ENCODE results near the gene CDC37L1. TPM values are rescaled to one million over a fixed set of nuclear protein-coding genes. Genes with fewer than 3 reads are reported as not detected.

Gene CDC37L1
- total RNA-seq, 6 experiments from 2014 or later, result 11.0 to 16.5 (median 12.0) TPM

DNA sequence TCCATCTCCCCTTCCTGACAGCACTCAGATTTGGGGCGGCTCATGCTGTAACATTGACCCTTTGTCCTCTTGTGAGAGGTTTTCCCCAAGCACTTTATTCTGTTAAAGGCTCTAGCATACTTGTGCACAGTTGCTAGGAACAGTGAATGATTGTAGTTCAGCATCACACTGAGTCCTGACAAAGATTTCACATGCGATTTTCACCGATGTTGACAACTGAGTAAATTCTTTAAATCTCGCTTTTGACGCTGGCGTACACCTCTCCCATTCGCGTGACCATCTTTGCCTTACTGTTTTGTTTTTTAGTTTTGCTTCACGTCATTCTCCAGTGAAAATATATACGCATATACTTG is 780 bp downstream of the CDC37L1 start:
- no peaks in the 10 kb centered on the region; the same call in 1 of the 2 replicates for H3K27me3 Mint-ChIP-seq (ENCODE audit: insufficient read depth)
- TF ChIP-seq, protein P1, sequence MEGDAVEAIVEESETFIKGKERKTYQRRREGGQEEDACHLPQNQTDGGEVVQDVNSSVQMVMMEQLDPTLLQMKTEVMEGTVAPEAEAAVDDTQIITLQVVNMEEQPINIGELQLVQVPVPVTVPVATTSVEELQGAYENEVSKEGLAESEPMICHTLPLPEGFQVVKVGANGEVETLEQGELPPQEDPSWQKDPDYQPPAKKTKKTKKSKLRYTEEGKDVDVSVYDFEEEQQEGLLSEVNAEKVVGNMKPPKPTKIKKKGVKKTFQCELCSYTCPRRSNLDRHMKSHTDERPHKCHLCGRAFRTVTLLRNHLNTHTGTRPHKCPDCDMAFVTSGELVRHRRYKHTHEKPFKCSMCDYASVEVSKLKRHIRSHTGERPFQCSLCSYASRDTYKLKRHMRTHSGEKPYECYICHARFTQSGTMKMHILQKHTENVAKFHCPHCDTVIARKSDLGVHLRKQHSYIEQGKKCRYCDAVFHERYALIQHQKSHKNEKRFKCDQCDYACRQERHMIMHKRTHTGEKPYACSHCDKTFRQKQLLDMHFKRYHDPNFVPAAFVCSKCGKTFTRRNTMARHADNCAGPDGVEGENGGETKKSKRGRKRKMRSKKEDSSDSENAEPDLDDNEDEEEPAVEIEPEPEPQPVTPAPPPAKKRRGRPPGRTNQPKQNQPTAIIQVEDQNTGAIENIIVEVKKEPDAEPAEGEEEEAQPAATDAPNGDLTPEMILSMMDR (IDR thresholded peaks at IDR 0.05), result no peak
- H3K27ac Mint-ChIP-seq, result no peak overlapping the region
- peaks cover 12% of the 10 kb centered on the region for H3K4me1 Mint-ChIP-seq (ENCODE audit: low read depth)
- no peak overlapping the region for H3K4me3 Mint-ChIP-seq
- no peak for DNase-seq
- H3K36me3 Mint-ChIP-seq (ENCODE audit: low read depth), result 0 out of 2 replicates have a peak, but pooled peaks cover 11% of the 10 kb centered on the region
- no peaks in the 10 kb centered on the region for H3K9me3 Mint-ChIP-seq

DNA sequence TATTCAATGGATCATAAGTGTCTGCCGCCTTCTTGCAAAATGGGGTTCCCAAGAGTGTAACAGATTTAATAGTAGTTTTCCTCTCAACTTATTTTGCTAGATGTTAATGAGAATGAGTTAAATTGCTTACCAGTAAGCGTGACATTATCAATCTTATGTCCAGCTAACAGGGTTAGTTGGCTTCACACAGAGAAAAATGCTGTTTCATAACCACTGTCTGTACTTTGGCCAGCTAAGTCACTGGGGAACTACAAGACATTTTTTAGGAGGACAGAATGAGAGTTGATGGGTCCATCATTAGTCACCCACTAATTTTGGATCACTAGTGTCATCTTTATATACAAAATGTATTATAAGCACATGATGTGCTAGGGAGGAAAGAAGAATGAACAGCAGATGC is 1.4 kb downstream of the CDC37L1 start:
- peaks cover 11% of the 10 kb centered on the region for H3K4me1 Mint-ChIP-seq (ENCODE audit: low read depth)
- no peaks in the 10 kb centered on the region; the same call in 1 of the 2 replicates for H3K27me3 Mint-ChIP-seq (ENCODE audit: insufficient read depth)
- H3K9me3 Mint-ChIP-seq, result no peaks in the 10 kb centered on the region
- TF ChIP-seq, protein P1 (IDR thresholded peaks at IDR 0.05), result no peak
- 0 out of 2 replicates have a peak, but pooled peaks cover 11% of the 10 kb centered on the region for H3K36me3 Mint-ChIP-seq (ENCODE audit: low read depth)
- H3K27ac Mint-ChIP-seq, result no peak overlapping the region
- DNase-seq, result peak; percentile 45
- H3K4me3 Mint-ChIP-seq, result no peak overlapping the region

DNA sequence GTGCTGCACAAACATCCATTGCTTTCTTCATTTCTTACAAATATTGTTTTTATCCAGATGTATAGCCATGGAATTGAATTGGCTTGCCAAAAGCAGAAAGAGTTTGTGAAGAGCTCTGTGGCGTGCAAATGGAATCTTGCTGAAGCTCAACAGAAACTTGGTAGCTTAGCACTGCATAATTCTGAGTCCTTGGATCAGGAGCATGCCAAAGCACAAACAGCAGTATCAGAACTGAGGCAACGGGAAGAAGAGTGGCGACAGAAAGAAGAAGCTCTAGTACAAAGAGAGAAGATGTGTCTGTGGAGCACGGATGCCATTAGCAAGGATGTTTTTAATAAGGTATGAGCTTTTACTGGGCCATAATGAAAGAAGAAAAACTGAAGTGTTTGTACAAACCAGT is 5.5 kb downstream of the CDC37L1 start:
- H3K36me3 Mint-ChIP-seq (ENCODE audit: low read depth), result peaks cover 11% of the 10 kb centered on the region; the same call in 1 of the 2 replicates
- no peak overlapping the region for H3K27ac Mint-ChIP-seq
- TF ChIP-seq, protein P1 (IDR thresholded peaks at IDR 0.05), result no peak
- DNase-seq, result no peak
- H3K9me3 Mint-ChIP-seq, result no peaks in the 10 kb centered on the region
- no peaks in the 10 kb centered on the region; the same call in 1 of the 2 replicates for H3K27me3 Mint-ChIP-seq (ENCODE audit: insufficient read depth)
- H3K4me3 Mint-ChIP-seq, result no peak overlapping the region
- peaks cover 26% of the 10 kb centered on the region for H3K4me1 Mint-ChIP-seq (ENCODE audit: low read depth)

DNA sequence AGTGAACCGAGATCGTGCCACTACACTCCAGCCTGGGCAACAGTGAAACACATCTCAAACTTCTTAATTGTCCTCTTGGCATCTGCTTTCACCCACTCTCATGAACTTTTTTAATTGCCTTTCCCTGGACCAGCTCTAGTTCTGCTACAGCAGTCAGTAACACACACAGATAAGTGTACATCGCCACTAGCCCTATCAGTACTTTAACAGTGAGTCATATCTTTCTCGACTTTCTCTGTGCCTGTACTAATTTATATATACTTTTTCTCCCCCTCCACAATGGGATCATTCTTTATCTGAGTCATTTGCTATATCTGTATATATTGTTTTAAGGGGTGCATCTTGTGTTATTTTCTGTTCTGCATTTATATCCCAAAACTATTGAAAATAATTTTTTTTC is 6.7 kb downstream of the CDC37L1 start:
- Mint-ChIP-seq H3K27ac (peak overlapping the region; percentile 25), H3K4me3 (no peak overlapping the region), H3K36me3 (ENCODE audit: low read depth) (peaks cover 19% of the 10 kb centered on the region), H3K27me3 (ENCODE audit: insufficient read depth) (no peaks in the 10 kb centered on the region; the same call in 1 of the 2 replicates), H3K9me3 (no peaks in the 10 kb centered on the region), H3K4me1 (ENCODE audit: low read depth) (peaks cover 29% of the 10 kb centered on the region)
- TF ChIP-seq, protein P1 (IDR thresholded peaks at IDR 0.05), result no peak
- DNase-seq, result no peak

DNA sequence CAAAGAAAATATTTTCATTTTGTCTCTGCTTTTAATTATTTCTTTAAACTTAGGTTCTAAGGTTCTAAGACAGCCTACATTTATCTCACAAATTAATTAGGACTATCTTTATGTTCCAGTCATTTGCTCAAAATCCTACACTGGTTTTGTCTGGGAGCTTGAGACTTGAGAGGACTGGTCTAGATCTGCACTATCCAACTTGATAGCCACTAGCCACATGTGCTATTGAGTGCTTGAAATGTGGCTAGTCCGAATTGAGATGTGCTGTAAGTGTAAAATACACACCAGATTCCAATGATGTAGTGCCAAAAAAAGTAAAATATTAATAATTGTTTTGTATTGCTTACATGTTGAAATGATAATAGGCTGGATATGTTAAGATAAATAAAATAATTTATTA is 7.2 kb downstream of the CDC37L1 start:
- Mint-ChIP-seq H3K27me3 (ENCODE audit: insufficient read depth) (no peaks in the 10 kb centered on the region; the same call in 1 of the 2 replicates), H3K27ac (no peak overlapping the region)
- TF ChIP-seq, protein P1 (IDR thresholded peaks at IDR 0.05), result no peak

DNA sequence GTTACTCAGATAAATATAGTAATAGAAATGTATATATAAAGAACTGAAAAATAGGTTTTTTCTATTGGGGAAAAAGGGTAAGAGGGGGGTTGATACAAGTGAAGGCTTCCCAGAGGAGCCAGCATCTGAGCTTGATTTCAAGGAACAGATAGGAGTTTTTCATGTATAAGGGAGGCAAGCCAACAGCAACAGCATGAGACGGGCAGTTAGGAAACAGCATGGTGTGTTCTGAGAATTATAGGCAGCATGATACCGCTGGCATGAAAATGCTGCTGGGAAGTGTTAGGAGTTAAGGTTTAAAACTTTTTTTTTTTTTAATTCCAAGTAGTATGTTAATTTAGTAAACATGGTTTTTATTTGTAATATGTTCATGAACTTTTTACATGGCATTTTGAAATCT is 9.7 kb downstream of the CDC37L1 start:
- Mint-ChIP-seq H3K4me1 (ENCODE audit: low read depth) (peaks cover 42% of the 10 kb centered on the region), H3K4me3 (no peak overlapping the region), H3K27ac (no peak overlapping the region), H3K36me3 (ENCODE audit: low read depth) (peaks cover 18% of the 10 kb centered on the region), H3K9me3 (no peaks in the 10 kb centered on the region), H3K27me3 (ENCODE audit: insufficient read depth) (no peaks in the 10 kb centered on the region)
- DNase-seq, result no peak
- TF ChIP-seq, protein P1 (IDR thresholded peaks at IDR 0.05), result no peak

More for the DNA sequence above, 7.2 kb downstream of the CDC37L1 start:
- H3K36me3 Mint-ChIP-seq (ENCODE audit: low read depth), result peaks cover 19% of the 10 kb centered on the region
- peaks cover 34% of the 10 kb centered on the region for H3K4me1 Mint-ChIP-seq (ENCODE audit: low read depth)
- H3K9me3 Mint-ChIP-seq, result no peaks in the 10 kb centered on the region
- no peak for DNase-seq
- no peak overlapping the region for H3K4me3 Mint-ChIP-seq
